VCaP (cell line): ENCODE data around the gene CAMKMT.

Source experiments
- H3K27ac ChIP-seq: fragments of 450-650 bp; 2 replicates; pipeline ENCODE4 v1.5.1; 2017
- TF ChIP-seq, protein P1 (sequence below): fragments of 450-650 bp; conservative IDR thresholded peaks from 2 replicates; pipeline ENCODE4 v1.5.1; 2017; ENCODE audit warnings: mild to moderate bottlenecking, moderate library complexity

The CAMKMT gene

DNA sequence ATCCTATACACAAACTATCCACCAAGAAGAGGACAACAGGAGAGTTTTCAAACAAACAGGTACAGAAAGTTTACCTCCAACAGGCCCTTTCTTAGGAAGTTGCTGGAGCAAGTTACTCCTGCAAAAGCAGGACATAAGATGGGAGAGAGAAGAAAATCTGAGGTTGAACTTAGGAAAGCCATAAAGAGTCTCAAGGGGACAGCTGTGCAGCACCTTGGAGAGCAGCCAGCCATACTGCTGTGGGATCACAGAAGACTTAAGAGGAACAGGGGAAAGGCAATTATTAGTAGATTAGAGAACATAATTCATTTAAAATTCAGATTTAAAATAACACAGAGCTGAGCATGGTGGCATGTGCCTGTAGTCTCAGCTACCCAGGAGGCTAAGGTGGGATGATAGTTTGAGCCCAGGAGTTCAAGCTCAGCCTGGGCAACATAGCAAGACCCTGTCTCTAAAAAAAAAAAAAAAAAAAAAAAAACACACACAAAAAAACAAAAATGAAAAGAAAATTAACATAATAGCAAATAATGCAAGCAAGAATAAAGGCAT is 431.6 kb downstream of the CAMKMT start:
- TF ChIP-seq, protein P1, sequence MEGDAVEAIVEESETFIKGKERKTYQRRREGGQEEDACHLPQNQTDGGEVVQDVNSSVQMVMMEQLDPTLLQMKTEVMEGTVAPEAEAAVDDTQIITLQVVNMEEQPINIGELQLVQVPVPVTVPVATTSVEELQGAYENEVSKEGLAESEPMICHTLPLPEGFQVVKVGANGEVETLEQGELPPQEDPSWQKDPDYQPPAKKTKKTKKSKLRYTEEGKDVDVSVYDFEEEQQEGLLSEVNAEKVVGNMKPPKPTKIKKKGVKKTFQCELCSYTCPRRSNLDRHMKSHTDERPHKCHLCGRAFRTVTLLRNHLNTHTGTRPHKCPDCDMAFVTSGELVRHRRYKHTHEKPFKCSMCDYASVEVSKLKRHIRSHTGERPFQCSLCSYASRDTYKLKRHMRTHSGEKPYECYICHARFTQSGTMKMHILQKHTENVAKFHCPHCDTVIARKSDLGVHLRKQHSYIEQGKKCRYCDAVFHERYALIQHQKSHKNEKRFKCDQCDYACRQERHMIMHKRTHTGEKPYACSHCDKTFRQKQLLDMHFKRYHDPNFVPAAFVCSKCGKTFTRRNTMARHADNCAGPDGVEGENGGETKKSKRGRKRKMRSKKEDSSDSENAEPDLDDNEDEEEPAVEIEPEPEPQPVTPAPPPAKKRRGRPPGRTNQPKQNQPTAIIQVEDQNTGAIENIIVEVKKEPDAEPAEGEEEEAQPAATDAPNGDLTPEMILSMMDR = no peak
- H3K27ac ChIP-seq = no peak overlapping the region

GRCh38 chr2:44796771-44797170 is 435.0 kb downstream of the CAMKMT start:
- no peak overlapping the region for H3K27ac ChIP-seq

GRCh38 chr2:44798139-44798659 is 436.5 kb downstream of the CAMKMT start:
- TF ChIP-seq, protein P1 = no peak
- H3K27ac ChIP-seq = no peak overlapping the region

More at GRCh38 chr2:44796771-44797170, 435.0 kb downstream of the CAMKMT start:
- TF ChIP-seq, protein P1 = no peak

DNA sequence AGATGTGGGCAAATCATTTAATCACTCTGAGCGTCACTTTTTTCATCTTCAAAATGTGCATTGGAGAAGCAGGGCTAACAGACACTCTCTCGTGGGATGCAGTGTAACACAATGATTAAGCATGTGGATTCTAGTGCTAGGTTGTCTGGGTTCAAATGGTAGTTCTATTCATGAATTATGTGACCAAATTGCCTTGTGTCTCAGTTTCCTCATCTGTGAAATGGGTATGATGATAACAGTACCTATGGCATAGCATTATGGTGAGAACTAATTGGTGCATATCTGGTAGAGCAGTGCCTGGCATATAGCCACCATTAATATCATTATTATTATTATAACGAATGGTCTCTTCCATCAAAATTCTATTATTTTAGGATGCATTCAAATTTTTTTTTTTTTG is 437.4 kb downstream of the CAMKMT start:
- no peak overlapping the region for H3K27ac ChIP-seq
- TF ChIP-seq, protein P1 = no peak

DNA sequence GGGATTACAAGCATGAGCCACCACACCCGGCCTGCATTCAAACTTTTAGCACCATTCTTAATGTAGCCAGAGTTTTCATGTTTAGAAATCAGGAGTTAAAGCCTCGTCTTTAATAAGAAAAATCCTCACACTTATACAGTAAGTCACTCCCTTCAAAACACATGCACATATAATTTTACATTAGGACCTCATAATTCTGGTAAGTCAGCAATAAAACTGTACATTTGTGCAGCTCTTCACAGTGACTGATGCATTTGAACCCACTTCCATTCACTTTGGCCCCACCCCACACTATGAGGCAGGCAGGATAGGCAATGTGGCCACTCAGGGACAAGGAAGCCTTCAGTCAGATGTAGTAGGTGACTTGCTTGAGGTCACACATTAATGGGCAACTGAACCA is 438.0 kb downstream of the CAMKMT start:
- H3K27ac ChIP-seq = no peak overlapping the region
- TF ChIP-seq, protein P1 = no peak

GRCh38 chr2:44801289-44801840 is 439.6 kb downstream of the CAMKMT start:
- H3K27ac ChIP-seq = no peak overlapping the region
- TF ChIP-seq, protein P1 = no peak

DNA sequence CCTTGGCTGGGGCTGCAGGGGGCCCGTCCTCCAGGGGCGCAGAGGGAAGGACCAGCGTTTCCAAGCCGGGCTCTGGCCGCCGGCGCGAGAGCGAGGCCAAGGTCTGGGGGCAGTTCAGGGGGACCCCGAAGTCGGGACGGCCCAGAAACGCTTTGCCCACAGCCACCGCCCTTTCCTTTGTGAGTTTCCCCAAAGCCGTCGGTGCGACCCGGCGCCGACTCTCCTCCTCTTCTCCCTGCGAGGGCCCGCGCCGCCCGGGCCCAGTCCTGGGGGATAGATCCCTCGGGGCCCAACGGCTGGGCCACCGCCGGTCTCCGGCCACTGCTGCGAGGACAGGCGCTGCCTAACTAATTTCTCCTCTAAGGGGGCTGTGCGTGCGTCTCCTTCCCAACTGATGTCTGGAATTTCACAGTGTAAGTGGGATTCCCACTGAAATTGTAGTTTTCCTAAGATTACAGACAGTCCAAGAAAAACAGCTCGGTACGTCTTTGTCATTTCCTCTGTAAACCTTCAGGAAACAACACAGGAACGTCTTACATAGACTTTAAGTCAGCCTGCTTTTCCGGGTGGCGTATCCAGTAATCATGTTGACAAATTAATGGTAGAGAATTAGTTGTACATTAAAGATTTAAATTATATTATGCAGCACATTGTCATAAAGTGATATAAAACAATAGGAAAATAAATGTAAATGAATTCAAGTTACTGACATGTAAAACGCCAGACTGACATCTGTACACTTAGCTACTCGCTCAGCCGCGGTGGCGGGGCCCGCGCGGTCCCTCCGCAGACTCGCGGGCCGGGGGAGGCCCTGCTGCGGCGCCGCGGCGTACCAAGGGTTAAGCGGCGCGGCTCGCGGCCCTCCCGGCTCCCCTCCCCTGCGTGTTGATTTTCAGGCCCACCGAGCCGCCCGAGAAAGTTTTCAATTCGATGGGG is 440.4 kb downstream of the CAMKMT start:
- TF ChIP-seq, protein P1 = no peak
- H3K27ac ChIP-seq = peak overlapping the region; percentile 35; the same call in 1 of the 2 replicates
